Stimulated activated CD4-positive, alpha-beta T cell treated with anti-CD3 and anti-CD28 coated beads, Interleukin-2, amount 100 ng/mL, for 48 hours (primary cell): ENCODE results near the gene GSPT1.
"Not testable (repeated sequence)": the region's sequence is repeated elsewhere in the genome, so short reads cannot be mapped to it uniquely, and the experiment has no call there.

Experiments used
- DNase-seq, 2 donors: peaks; one replicate each; pipeline ENCODE4 v3.0.0-alpha.2; 2020

GSPT1 gene

DNA sequence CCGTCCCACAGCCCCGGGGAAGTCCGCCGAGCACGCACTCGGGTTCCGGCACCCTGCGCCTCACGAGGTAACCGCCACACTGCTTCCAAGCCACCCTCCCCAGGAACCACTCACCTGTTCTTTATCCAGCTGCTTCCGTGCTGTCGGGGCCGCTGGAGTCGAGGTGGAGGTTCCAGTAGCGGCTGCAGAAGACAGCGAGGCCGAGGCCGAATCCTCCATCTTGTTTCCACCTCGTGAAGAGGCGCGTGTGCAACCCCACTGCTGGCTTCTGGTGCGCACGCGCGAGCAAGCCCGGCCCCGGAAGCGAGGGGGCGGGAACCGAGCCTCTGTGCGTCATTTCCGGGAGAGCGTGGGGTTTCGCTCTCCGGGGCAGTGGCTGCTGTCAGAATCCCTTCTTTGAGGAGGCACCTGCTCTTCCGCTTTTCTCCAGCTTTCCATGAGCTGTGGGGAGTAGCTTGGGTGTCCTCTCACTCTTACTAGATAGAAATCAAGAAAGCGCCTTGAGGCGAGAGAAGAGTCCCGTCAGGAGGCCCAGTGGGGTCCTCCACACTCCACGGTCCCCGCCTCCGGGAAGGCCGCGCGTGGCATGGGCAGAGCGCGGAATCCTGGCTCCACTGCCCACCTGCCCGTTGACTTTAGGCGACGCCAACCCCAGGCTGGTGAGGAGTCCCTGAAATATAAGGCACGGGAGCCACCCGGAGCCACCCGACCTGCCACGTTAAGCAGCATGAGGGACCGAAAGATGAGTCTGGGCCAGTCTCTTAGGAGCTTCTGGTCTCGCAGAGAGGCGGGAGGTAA lies 64.3 kb downstream of the GSPT1 start, which contains the start of gene RSL1D1:
RSL1D1 (minus strand) TSS at position 249 of the 798 bp plus-strand sequence; CDS start at position 219, 30 bp downstream.
- peak; percentile 88 to 94 for DNase-seq

GRCh38 chr16:11848842-11849241 lies 66.9 kb downstream of the GSPT1 start:
- DNase-seq: no peak

- no peak for DNase-seq
Measured at GRCh38 chr16:11844499-11844898, 71.3 kb downstream of the GSPT1 start.

DNA sequence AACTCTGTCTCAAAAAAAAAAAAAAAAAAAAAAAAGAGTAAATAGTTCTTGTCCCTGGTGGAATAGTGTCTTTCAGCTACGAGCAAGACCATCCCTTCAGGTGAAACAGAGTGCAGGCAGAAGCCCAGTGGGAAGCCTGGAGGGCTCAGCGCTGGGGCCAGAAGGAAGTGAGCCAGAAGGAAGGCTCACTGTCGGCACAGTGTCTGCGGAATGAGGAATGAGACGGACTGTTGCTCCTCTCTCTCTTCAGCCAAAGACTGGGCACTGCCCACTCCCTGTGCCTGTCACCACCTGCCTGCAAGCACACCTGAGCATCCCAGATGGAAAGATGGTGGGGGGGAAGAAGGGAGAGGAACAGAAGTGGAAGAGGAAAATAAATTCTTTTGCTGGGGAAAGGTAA lies 71.9 kb downstream of the GSPT1 start:
- no peak for DNase-seq

GRCh38 chr16:11843206-11843605 lies 72.5 kb downstream of the GSPT1 start:
- no peak for DNase-seq

- no peak for DNase-seq
Measured at GRCh38 chr16:11841026-11841425, 74.7 kb downstream of the GSPT1 start.

DNA sequence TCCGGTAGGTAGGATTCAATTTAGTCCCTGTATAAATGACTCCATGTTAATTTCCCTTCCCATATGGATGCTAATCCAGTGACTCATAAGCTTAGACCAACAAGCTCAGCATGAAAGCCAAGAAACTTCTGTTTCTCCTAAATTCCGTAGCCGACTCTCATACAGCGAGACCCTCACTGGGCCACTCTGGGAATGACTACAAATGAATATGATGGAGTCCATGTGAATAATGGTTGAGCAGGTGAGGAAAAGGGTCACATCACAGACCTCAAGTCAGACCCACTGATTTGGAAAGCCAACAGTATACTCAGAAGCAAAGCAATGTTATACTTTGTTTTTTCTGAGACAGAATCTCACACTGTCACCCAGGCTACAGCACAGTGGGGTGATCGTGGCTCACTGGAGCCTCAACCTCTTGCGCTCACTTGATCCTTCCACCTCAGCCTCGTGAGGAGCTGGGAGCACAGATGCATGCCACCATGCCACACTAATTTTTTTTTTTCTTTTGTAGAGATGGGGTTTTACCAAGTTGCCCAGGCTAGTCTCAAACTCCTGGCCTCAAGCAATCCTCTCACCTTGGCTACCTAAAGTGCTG lies 79.0 kb downstream of the GSPT1 start:
- no peak for DNase-seq

- DNase-seq: no peak
Measured at GRCh38 chr16:11835891-11836649, 79.7 kb downstream of the GSPT1 start.

DNA sequence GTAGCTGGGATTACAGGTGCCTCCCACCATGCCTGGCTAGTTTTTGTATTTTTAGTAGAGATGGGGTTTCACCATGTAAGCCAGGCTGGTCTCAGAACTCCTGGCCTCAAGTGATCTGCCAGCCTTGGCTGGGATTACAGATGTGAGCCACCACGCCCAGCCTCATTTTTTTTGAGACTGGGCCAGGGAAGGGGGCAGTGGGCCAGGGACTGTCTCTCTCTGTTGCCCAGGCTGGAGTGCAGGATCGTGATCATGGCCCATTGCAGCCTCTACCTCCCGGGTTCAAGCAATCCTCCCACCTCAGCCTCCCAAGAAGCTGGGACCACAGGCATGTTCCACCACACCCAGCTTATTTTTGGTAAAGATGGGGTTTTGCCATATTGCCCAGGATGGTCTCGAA lies 80.4 kb downstream of the GSPT1 start:
- no peak for DNase-seq

- no peak for DNase-seq
Measured at GRCh38 chr16:11833951-11834695, 81.6 kb downstream of the GSPT1 start.

GRCh38 chr16:11828696-11829095 lies 87.1 kb downstream of the GSPT1 start:
- DNase-seq: no peak

- DNase-seq: not testable (repeated sequence)
Measured at GRCh38 chr16:11825520-11826165, 90.1 kb downstream of the GSPT1 start.

GRCh38 chr16:11824362-11824761 lies 91.4 kb downstream of the GSPT1 start:
- no peak for DNase-seq

DNA sequence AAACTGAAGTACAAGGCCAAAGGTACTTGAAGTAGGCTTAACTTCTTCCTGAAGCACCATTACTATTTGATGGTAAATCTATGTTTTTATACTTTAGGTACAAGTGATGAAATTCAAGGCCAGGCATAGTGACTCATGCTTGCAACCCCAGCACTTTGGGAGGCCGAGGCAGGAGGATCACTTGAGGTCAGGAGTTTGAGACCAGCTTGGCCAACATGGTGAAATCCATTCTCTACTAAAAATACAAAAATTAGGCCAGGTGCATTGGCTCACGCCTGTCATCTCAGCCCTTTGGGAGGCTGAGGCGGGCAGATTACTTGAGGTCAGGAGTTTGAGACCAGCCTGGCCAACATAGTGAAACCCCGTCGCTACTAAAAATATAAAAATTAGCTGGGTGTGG lies 92.1 kb downstream of the GSPT1 start:
- DNase-seq: not testable (repeated sequence)

GRCh38 chr16:11819798-11820197 lies 96.0 kb downstream of the GSPT1 start:
- DNase-seq: no peak

GRCh38 chr16:11818970-11819369 lies 96.8 kb downstream of the GSPT1 start:
- not testable (repeated sequence) for DNase-seq
